Activated T-cell treated with anti-CD3 and anti-CD28 coated beads, Interleukin-2, amount 50 U/mL, for 48 hours (primary cell): Measurements from ENCODE around the gene CCDC172.
"Not testable (repeated sequence)": the region's sequence is repeated elsewhere in the genome, so short reads cannot be mapped to it uniquely, and the experiment has no call there.

Experiments
- DNase-seq, 2 experiments: peaks; one replicate each; pipeline ENCODE4 v3.0.0-alpha.2; 2020

Gene CCDC172

GRCh38 chr10:116352125-116352524 is 27.9 kb downstream of the CCDC172 start:
- no peak for DNase-seq

GRCh38 chr10:116353817-116354216 is 29.6 kb downstream of the CCDC172 start:
- no peak for DNase-seq

- no peak for DNase-seq
Measured at GRCh38 chr10:116355341-116355740, 31.1 kb downstream of the CCDC172 start.

- no peak for DNase-seq
Measured at GRCh38 chr10:116356833-116357232, 32.6 kb downstream of the CCDC172 start.

- DNase-seq = no peak
Measured at GRCh38 chr10:116364868-116365267, 40.6 kb downstream of the CCDC172 start.

GRCh38 chr10:116371737-116372136 is 47.5 kb downstream of the CCDC172 start:
- DNase-seq = no peak

- DNase-seq = no peak
Measured at GRCh38 chr10:116382290-116382689, 58.0 kb downstream of the CCDC172 start.

GRCh38 chr10:116385311-116385710 is 61.1 kb downstream of the CCDC172 start:
- DNase-seq = no peak

GRCh38 chr10:116385994-116386809 is 62.0 kb downstream of the CCDC172 start:
- DNase-seq = no peak

GRCh38 chr10:116393246-116393831 is 69.1 kb downstream of the CCDC172 start:
- DNase-seq = not testable (repeated sequence)

- no peak for DNase-seq
Measured at GRCh38 chr10:116395223-116395985, 71.2 kb downstream of the CCDC172 start.

GRCh38 chr10:116398224-116398623 is 74.0 kb downstream of the CCDC172 start:
- no peak for DNase-seq

GRCh38 chr10:116402858-116403257 is 78.6 kb downstream of the CCDC172 start:
- DNase-seq = no peak

- no peak for DNase-seq
Measured at GRCh38 chr10:116403740-116404250, 79.5 kb downstream of the CCDC172 start.

GRCh38 chr10:116408719-116409118 is 84.5 kb downstream of the CCDC172 start:
- DNase-seq = no peak

GRCh38 chr10:116410351-116410750 is 86.1 kb downstream of the CCDC172 start:
- no peak for DNase-seq

GRCh38 chr10:116417821-116418220 is 93.6 kb downstream of the CCDC172 start:
- no peak for DNase-seq

GRCh38 chr10:116418389-116418788 is 94.1 kb downstream of the CCDC172 start:
- no peak for DNase-seq

- no peak for DNase-seq
Measured at GRCh38 chr10:116421815-116422214, 97.6 kb downstream of the CCDC172 start.

- no peak for DNase-seq
Measured at GRCh38 chr10:116427671-116428070, 103.4 kb downstream of the CCDC172 start, which contains the start of gene PNLIPRP3. TSS of gene PNLIPRP3 (plus strand) at chr10:116427847. CDS start at chr10:116428013, 166 bp downstream.

- DNase-seq = no peak
Measured at GRCh38 chr10:116429288-116429977, 105.2 kb downstream of the CCDC172 start.
